BE2C (cell line): ENCODE results near the gene SETX. TPM values are rescaled to one million over a fixed set of nuclear protein-coding genes. Genes with fewer than 3 reads are reported as not detected.

Source experiments
- DNase-seq: peaks from one replicate; pipeline ENCODE4 v3.0.0-alpha.2; 2020
- H3K27me3 ChIP-seq: fragments of 250-450 bp; sonication (Bioruptor Pico); 2 replicates; pipeline ENCODE4 v1.5.1; 2020; ENCODE audit warnings: mild to moderate bottlenecking
- H3K36me3 ChIP-seq: fragments of 250-450 bp; sonication (Bioruptor Pico); 2 replicates; pipeline ENCODE4 v1.5.1; 2020; ENCODE audit warnings: mild to moderate bottlenecking
- H3K4me1 ChIP-seq: fragments of 250-450 bp; sonication (Bioruptor Pico); 2 replicates; pipeline ENCODE4 v1.5.1; 2020
- H3K4me3 ChIP-seq: 2 replicates; pipeline ENCODE4 v1.5.1; 2011; ENCODE audit warnings: low read depth, low read length
- H3K9me3 ChIP-seq: fragments of 250-450 bp; sonication (Bioruptor Pico); 2 replicates; pipeline ENCODE4 v1.5.1; 2020
- CTCF ChIP-seq: IDR thresholded peaks from 2 replicates; pipeline ENCODE4 v1.5.1; 2012; ENCODE audit warnings: mild to moderate bottlenecking, low read depth, low read length
- polyA plus RNA-seq: library from polyadenylated mRNA; unstranded; fragments of >200 nt; gene quantifications from one replicate; pipeline ENCODE4 v1.2.1, GENCODE V29; 2012; ENCODE audit warnings: low read depth, missing spikeins; ENCODE audit not compliant: insufficient read length, insufficient read depth

SETX gene, protein sequence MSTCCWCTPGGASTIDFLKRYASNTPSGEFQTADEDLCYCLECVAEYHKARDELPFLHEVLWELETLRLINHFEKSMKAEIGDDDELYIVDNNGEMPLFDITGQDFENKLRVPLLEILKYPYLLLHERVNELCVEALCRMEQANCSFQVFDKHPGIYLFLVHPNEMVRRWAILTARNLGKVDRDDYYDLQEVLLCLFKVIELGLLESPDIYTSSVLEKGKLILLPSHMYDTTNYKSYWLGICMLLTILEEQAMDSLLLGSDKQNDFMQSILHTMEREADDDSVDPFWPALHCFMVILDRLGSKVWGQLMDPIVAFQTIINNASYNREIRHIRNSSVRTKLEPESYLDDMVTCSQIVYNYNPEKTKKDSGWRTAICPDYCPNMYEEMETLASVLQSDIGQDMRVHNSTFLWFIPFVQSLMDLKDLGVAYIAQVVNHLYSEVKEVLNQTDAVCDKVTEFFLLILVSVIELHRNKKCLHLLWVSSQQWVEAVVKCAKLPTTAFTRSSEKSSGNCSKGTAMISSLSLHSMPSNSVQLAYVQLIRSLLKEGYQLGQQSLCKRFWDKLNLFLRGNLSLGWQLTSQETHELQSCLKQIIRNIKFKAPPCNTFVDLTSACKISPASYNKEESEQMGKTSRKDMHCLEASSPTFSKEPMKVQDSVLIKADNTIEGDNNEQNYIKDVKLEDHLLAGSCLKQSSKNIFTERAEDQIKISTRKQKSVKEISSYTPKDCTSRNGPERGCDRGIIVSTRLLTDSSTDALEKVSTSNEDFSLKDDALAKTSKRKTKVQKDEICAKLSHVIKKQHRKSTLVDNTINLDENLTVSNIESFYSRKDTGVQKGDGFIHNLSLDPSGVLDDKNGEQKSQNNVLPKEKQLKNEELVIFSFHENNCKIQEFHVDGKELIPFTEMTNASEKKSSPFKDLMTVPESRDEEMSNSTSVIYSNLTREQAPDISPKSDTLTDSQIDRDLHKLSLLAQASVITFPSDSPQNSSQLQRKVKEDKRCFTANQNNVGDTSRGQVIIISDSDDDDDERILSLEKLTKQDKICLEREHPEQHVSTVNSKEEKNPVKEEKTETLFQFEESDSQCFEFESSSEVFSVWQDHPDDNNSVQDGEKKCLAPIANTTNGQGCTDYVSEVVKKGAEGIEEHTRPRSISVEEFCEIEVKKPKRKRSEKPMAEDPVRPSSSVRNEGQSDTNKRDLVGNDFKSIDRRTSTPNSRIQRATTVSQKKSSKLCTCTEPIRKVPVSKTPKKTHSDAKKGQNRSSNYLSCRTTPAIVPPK (N-terminal part only)
- 36.2 TPM for polyA plus RNA-seq

- Histone ChIP-seq H3K36me3 (peaks cover 28% of the 10 kb centered on the region), H3K9me3 (no peaks in the 10 kb centered on the region), H3K4me1 (peaks cover 4% of the 10 kb centered on the region; the same call in 1 of the 2 replicates), H3K27me3 (no peaks in the 10 kb centered on the region), H3K4me3 (peak within 1 kb of the TSS; percentile 92)
- DNase-seq = peak; percentile 99
- TF ChIP-seq CTCF = no peak
These were observed at the start of gene SETX for GRCh38 chr9:132354637-132355355. SETX (minus strand) TSS chr9:132354986; CDS start chr9:132349428, 5,558 bp downstream.

- no peak overlapping the region for H3K4me3 ChIP-seq
- no peaks in the 10 kb centered on the region for H3K9me3 ChIP-seq
- TF ChIP-seq CTCF = no peak
- no peaks in the 10 kb centered on the region for H3K27me3 ChIP-seq
- H3K36me3 ChIP-seq = peaks cover 21% of the 10 kb centered on the region
- DNase-seq = no peak
- no peaks in the 10 kb centered on the region for H3K4me1 ChIP-seq
These were observed 49.6 kb upstream of the SETX start for GRCh38 chr9:132404228-132404881.

- Histone ChIP-seq H3K36me3 (peaks cover 40% of the 10 kb centered on the region), H3K9me3 (no peaks in the 10 kb centered on the region)
- TF ChIP-seq CTCF = no peak
These were observed 47.0 kb upstream of the SETX start for GRCh38 chr9:132401824-132402223.

GRCh38 chr9:132395560-132395959 is 40.8 kb upstream of the SETX start:
- no peak for DNase-seq
- Histone ChIP-seq H3K27me3 (no peaks in the 10 kb centered on the region), H3K36me3 (peaks cover 77% of the 10 kb centered on the region), H3K9me3 (no peaks in the 10 kb centered on the region), H3K4me1 (no peaks in the 10 kb centered on the region), H3K4me3 (no peak overlapping the region)
- no peak for TF ChIP-seq CTCF

More at GRCh38 chr9:132401824-132402223, 47.0 kb upstream of the SETX start:
- Histone ChIP-seq H3K27me3 (no peaks in the 10 kb centered on the region), H3K4me3 (no peak overlapping the region), H3K4me1 (no peaks in the 10 kb centered on the region)
- no peak for DNase-seq

GRCh38 chr9:132391449-132391848 is 36.7 kb upstream of the SETX start:
- no peaks in the 10 kb centered on the region for H3K27me3 ChIP-seq
- no peaks in the 10 kb centered on the region for H3K4me1 ChIP-seq
- no peak overlapping the region for H3K4me3 ChIP-seq
- no peak for DNase-seq
- peaks cover 82% of the 10 kb centered on the region for H3K36me3 ChIP-seq
- no peaks in the 10 kb centered on the region for H3K9me3 ChIP-seq
- no peak for TF ChIP-seq CTCF
